MM.1S (cell line): ENCODE measurements around the gene TMEM14B.
"Not testable (repeated sequence)": the region's sequence is repeated elsewhere in the genome, so short reads cannot be mapped to it uniquely, and the experiment has no call there.

ENCODE experiments used
- DNase-seq: peaks from one replicate; pipeline ENCODE4 v3.0.0-alpha.2; 2015
- H2AFZ ChIP-seq: fragments of 300-600 bp; sonication (generic); 2 replicates; pipeline ENCODE4 v1.6.0; 2016; ENCODE audit warnings: antibody characterized with exemption, low read length
- H3F3A ChIP-seq: fragments of 300-600 bp; sonication (generic); 2 replicates; pipeline ENCODE4 v1.6.1; 2016; ENCODE audit warnings: mild to moderate bottlenecking, antibody characterized with exemption, low read length, moderate library complexity, mixed read lengths; ENCODE audit not compliant: insufficient read depth
- H3K27ac ChIP-seq: fragments of 300-600 bp; sonication (generic); 2 replicates; pipeline ENCODE4 v1.5.1; 2016; ENCODE audit warnings: mild to moderate bottlenecking, low read length
- H3K27me3 ChIP-seq: fragments of 300-600 bp; sonication (generic); replicated peaks from 2 replicates; pipeline ENCODE4 v1.6.0; 2016; ENCODE audit warnings: low read length; ENCODE audit not compliant: insufficient read depth
- H3K36me3 ChIP-seq: fragments of 300-600 bp; sonication (generic); replicated peaks from 2 replicates; pipeline ENCODE4 v1.6.1; 2016; ENCODE audit warnings: mild to moderate bottlenecking, low read length, mixed read lengths; ENCODE audit not compliant: insufficient read depth
- H3K4me1 ChIP-seq: fragments of 300-600 bp; sonication (generic); 2 replicates; pipeline ENCODE4 v1.6.1; 2016; ENCODE audit warnings: low read length, mixed read lengths
- H3K4me2 ChIP-seq: fragments of 300-600 bp; sonication (generic); 2 replicates; pipeline ENCODE4 v1.6.0; 2016; ENCODE audit warnings: low read depth, low read length
- H3K4me3 ChIP-seq: fragments of 300-600 bp; sonication (generic); 2 replicates; pipeline ENCODE4 v1.5.1; 2016; ENCODE audit warnings: low read length, mixed read lengths
- H3K79me2 ChIP-seq: fragments of 300-600 bp; sonication (generic); 2 replicates; pipeline ENCODE4 v1.6.1; 2016; ENCODE audit warnings: mixed run types, low read length, mixed read lengths
- H3K9ac ChIP-seq: fragments of 300-600 bp; sonication (generic); 2 replicates; pipeline ENCODE4 v1.6.1; 2016; ENCODE audit warnings: low read length, mixed read lengths
- H3K9me2 ChIP-seq: fragments of 300-600 bp; sonication (generic); replicated peaks from 2 replicates; pipeline ENCODE4 v1.6.1; 2016; ENCODE audit warnings: mild to moderate bottlenecking, low read length, mixed read lengths; ENCODE audit not compliant: insufficient read depth
- H3K9me3 ChIP-seq: fragments of 300-600 bp; sonication (generic); replicated peaks from 2 replicates; pipeline ENCODE4 v1.6.1; 2016; ENCODE audit warnings: mild to moderate bottlenecking, low read length, mixed read lengths; ENCODE audit not compliant: insufficient read depth
- H4K20me1 ChIP-seq: fragments of 300-600 bp; sonication (generic); 2 replicates; pipeline ENCODE4 v1.6.1; 2016; ENCODE audit warnings: mild to moderate bottlenecking, low read length, moderate library complexity, mixed read lengths; ENCODE audit not compliant: insufficient read depth
- EZH2 ChIP-seq: fragments of 300-600 bp; sonication (generic); optimal IDR thresholded peaks from 2 replicates; pipeline ENCODE3; 2017; ENCODE audit warnings: low read depth, mild to moderate bottlenecking, antibody characterized with exemption, low read length, mixed read lengths
- EZH2phosphoT487 ChIP-seq: fragments of 300-600 bp; sonication (generic); IDR thresholded peaks from 2 replicates; pipeline ENCODE4 v1.6.1; 2018; ENCODE audit warnings: antibody characterized with exemption, low read length
- TF ChIP-seq, protein P1 (sequence below): fragments of 300-600 bp; sonication (generic); IDR thresholded peaks from 2 replicates; pipeline ENCODE4 v1.5.1; 2016; ENCODE audit warnings: antibody characterized with exemption, low read length, mixed read lengths

The TMEM14B gene

DNA sequence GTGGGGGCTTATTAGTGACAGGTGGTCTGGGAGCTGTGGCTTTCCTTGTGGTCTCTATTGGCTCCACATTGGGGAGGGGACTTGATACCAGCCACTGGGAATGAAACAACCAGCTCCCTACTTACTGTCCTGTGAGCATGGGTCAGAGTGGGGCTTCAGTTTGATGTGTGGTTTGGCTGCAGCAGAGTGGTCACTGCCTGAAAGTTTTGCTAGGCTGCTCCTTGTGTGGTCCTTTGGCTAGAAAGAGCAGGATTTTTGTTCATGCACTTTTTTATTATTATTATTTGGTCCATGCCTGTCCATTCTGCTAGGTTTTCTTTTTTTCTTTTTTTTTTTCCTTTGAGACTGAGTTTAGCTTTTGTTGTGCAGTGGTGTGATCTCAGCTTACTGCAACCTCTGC, 7.5 kb upstream of the TMEM14B start:
- Histone ChIP-seq H3F3A (no peaks in the 10 kb centered on the region), H3K27me3 (no peaks in the 10 kb centered on the region), H3K79me2 (no peaks in the 10 kb centered on the region), H3K4me1 (no peaks in the 10 kb centered on the region), H3K36me3 (no peaks in the 10 kb centered on the region), H3K9me2 (no peaks in the 10 kb centered on the region), H3K9me3 (no peaks in the 10 kb centered on the region), H4K20me1 (no peaks in the 10 kb centered on the region), H3K27ac (no peak overlapping the region), H3K4me3 (no peak overlapping the region), H3K9ac (no peak overlapping the region), H2AFZ (no peak overlapping the region), H3K4me2 (no peak overlapping the region)
- TF ChIP-seq EZH2phosphoT487, result no peak
- no peak for DNase-seq

GRCh38 chr6:10741643-10742042, 6.0 kb upstream of the TMEM14B start:
- H3K4me1 ChIP-seq, H3K9me3 ChIP-seq, H3K4me3 ChIP-seq, H3K27me3 ChIP-seq, H3F3A ChIP-seq, H3K27ac ChIP-seq, H3K9ac ChIP-seq, H2AFZ ChIP-seq, H4K20me1 ChIP-seq, H3K79me2 ChIP-seq, H3K36me3 ChIP-seq, DNase-seq, H3K9me2 ChIP-seq, H3K4me2 ChIP-seq: not testable (repeated sequence)

DNA sequence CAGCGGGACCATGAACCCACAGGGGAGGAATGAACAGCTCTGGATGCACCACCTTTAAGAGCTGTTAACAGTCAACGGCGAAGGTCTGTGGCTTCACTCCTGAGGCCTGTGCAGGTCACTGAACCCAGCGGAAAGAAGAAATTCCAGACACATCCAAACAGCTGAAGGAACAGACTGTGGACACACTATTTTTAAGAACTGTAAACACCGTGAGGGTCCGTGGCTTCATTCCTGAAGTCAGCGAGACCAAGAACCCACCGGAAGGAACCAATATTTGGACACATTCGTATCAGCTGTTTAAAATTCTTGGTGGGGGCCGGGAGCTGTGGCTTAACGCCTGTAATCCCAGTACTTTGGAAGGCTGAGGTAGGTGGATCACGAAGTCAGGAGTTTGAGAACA, 5.4 kb upstream of the TMEM14B start:
- Histone ChIP-seq H2AFZ (no peak overlapping the region), H4K20me1 (no peaks in the 10 kb centered on the region), H3K9me2 (no peaks in the 10 kb centered on the region), H3K4me2 (no peak overlapping the region), H3K9me3 (no peaks in the 10 kb centered on the region), H3K36me3 (no peaks in the 10 kb centered on the region), H3K79me2 (no peaks in the 10 kb centered on the region), H3K27ac (no peak overlapping the region), H3K4me1 (0 out of 2 replicates have a peak, but pooled peaks cover 6% of the 10 kb centered on the region), H3K4me3 (no peak overlapping the region), H3F3A (no peaks in the 10 kb centered on the region), H3K27me3 (no peaks in the 10 kb centered on the region), H3K9ac (no peak overlapping the region)
- DNase-seq, result no peak
- TF ChIP-seq, protein P1, sequence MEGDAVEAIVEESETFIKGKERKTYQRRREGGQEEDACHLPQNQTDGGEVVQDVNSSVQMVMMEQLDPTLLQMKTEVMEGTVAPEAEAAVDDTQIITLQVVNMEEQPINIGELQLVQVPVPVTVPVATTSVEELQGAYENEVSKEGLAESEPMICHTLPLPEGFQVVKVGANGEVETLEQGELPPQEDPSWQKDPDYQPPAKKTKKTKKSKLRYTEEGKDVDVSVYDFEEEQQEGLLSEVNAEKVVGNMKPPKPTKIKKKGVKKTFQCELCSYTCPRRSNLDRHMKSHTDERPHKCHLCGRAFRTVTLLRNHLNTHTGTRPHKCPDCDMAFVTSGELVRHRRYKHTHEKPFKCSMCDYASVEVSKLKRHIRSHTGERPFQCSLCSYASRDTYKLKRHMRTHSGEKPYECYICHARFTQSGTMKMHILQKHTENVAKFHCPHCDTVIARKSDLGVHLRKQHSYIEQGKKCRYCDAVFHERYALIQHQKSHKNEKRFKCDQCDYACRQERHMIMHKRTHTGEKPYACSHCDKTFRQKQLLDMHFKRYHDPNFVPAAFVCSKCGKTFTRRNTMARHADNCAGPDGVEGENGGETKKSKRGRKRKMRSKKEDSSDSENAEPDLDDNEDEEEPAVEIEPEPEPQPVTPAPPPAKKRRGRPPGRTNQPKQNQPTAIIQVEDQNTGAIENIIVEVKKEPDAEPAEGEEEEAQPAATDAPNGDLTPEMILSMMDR, result no peak
- no peak for TF ChIP-seq EZH2
- TF ChIP-seq EZH2phosphoT487, result no peak

- TF ChIP-seq EZH2phosphoT487 (no peak), EZH2 (no peak)
- TF ChIP-seq, protein P1, result no peak
- Histone ChIP-seq H3K4me1 (peaks cover 8% of the 10 kb centered on the region), H2AFZ (no peak overlapping the region), H3K36me3 (no peaks in the 10 kb centered on the region), H3K27me3 (no peaks in the 10 kb centered on the region), H4K20me1 (no peaks in the 10 kb centered on the region), H3K27ac (no peak overlapping the region), H3K9ac (no peak overlapping the region), H3K79me2 (peaks cover 9% of the 10 kb centered on the region), H3K9me3 (no peaks in the 10 kb centered on the region), H3K9me2 (no peaks in the 10 kb centered on the region), H3K4me3 (no peak overlapping the region), H3K4me2 (no peak overlapping the region), H3F3A (no peaks in the 10 kb centered on the region)
- DNase-seq, result no peak
Observed at GRCh38 chr6:10743515-10743914, 4.1 kb upstream of the TMEM14B start.
